Heart left ventricle (tissue), 16 donors: ENCODE results near the gene F8. TPM values are rescaled to one million over a fixed set of nuclear protein-coding genes. Genes with fewer than 3 reads are reported as not detected.

Experiments used
- ATAC-seq, 4 donors: fragments of 200-7000 bp; cut with Tn5 transposase; one replicate each; pipeline ENCODE4 v1.9.1; 2020 to 2022; ENCODE audit warnings: moderate library complexity in 4 of 4, mild to moderate bottlenecking in 3 of 4, moderate number of reproducible peaks in 1 of 4
- DNase-seq, 5 donors: peaks; one replicate each; pipeline ENCODE4 v3.0.0-alpha.2; 2020
- H3K27ac ChIP-seq, 12 donors: fragments of 200-600 bp; sonication (generic) in 4 of 12; one replicate each; pipeline versions ENCODE4 v1.5.0 to v1.8.0; 2016 to 2022; ENCODE audit warnings: mild to moderate bottlenecking in 2 of 12
- H3K27me3 ChIP-seq, 9 donors: fragments of 200-600 bp; sonication (generic) in 2 of 9; one replicate each; pipeline versions ENCODE4 v1.5.1 to v1.8.0; 2016 to 2022; ENCODE audit warnings: mild to moderate bottlenecking in 3 of 9
- H3K36me3 ChIP-seq, 9 donors: fragments of 200-600 bp; sonication (generic) in 2 of 9; one replicate each; pipeline versions ENCODE4 v1.5.0 to v1.8.0; 2018 to 2022; ENCODE audit warnings: mild to moderate bottlenecking in 2 of 9
- H3K4me1 ChIP-seq, 12 donors: fragments of 200-600 bp; sonication (generic) in 4 of 12; one replicate each; pipeline versions ENCODE4 v1.5.0 to v1.8.0; 2016 to 2022; ENCODE audit warnings: mild to moderate bottlenecking in 3 of 12
- H3K4me3 ChIP-seq, 12 donors: fragments of 200-600 bp; sonication (generic) in 4 of 12; one replicate each; pipeline versions ENCODE4 v1.5.0 to v1.8.0; 2017 to 2022; ENCODE audit warnings: mild to moderate bottlenecking in 9 of 12, moderate library complexity in 4 of 12
- H3K9me3 ChIP-seq, 12 donors: fragments of 200-600 bp; sonication (generic) in 4 of 12; one replicate each; pipeline versions ENCODE4 v1.5.0 to v1.8.0; 2016 to 2022; ENCODE audit warnings: mild to moderate bottlenecking in 1 of 12
- CTCF ChIP-seq, 12 donors: fragments of 200-600 bp; sonication (generic) in 4 of 12; IDR thresholded peaks; one replicate each; pipeline versions ENCODE4 v1.5.0 to v1.8.0; 2018 to 2022; ENCODE audit warnings: antibody characterized with exemption in 12 of 12, mild to moderate bottlenecking in 5 of 12
- POLR2A ChIP-seq, 2 donors: fragments of 450-650 bp; IDR thresholded peaks; one replicate each; pipeline ENCODE4 v1.6.1; 2017; ENCODE audit warnings: antibody characterized with exemption in 2 of 2, mild to moderate bottlenecking in 2 of 2, moderate library complexity in 2 of 2
- WGBS, 4 donors: extraction: QIAGEN DNeasy Blood & Tissue Kit in 2 of 4; methylation state at CpG; one replicate each; pipeline versions ENCODE4 v1.1.5 to v1.1.7; 2013 to 2018; 5-methylcytosine and 5-hydroxymethylcytosine counted together
- intact Hi-C, 10 donors: fragments of 100-400 bp; cut with DNase I; formaldehyde crosslinking; loops; one replicate each; pipeline versions ENCODE4 v1.11.1 to v1.14.2; 2022
- polyA plus RNA-seq, 2 donors: library from polyadenylated mRNA; stranded (reverse); fragments of 200-250 nt; gene quantifications; one replicate each; pipeline ENCODE4 v1.2.3, GENCODE V29; 2013
- total RNA-seq, 9 donors: library from RNA; depleted of rRNA in 2 of 9; stranded (reverse); fragments of >200 nt in 2 of 9; fragmentation: NEBNext Ultra II Directional in 3 of 9; extraction: Animal tissue kit (Norgen Biotek cat#: 25700) in 3 of 9; gene quantifications; one replicate each; pipeline versions ENCODE4 v1.1.0 to v1.2.4, GENCODE V29; 2016 to 2023
- donor health status: ischemic (EF 13 %, LVEDD 7.1; RV severe dilation, severe dysfunction).
- donor health status: healthy with polysubstance abuse.
- donor health status: DM: no; HTN: yes; CAD: no.
- donor health status: DM: no; HTN: no; CAD: no.
- donor health status: ischemic (EF 25% LVEDD 6.9; RV normal size, moderate dysfunction).
- donor health status: ischemic (EF 25% LVEDD 5.7; RV mildly dilated, moderate dysfunction).
- donor health status: healthy.
- donor health status: DM: yes; HTN: yes; CAD: no.
- donor health status: ischemic (EF 35%, LVEDD 5.7; RV mildly dilated, moderate dysfunction).
- donor health status: nonischemic (EF 11% LVEDD 7.7; RV severe dilation, severe dysfunction).
- donor health status: DM: yes; HTN: yes; CAD: no.
- donor health status: PGD.
- donor health status: ischemic (EF 29% LVEDD 5.4; RV normal size, mild dysfunction).
- donor health status: nonischemic (EF 23%, LVEDD 6.1; RV moderate dilation, normal function).

F8 gene
- total and polyA plus RNA-seq, 11 donors = 26.9 to 75.1 (median 44.3) TPM

GRCh38 chrX:155070663-155070974 lies 48.1 kb upstream of the F8 start:
- peak in 3 of 4 donors; percentile 15 to 23 (median 21) for ATAC-seq
- intact Hi-C loops = no loop called here
- Histone ChIP-seq H3K9me3 (no peaks in the 10 kb centered on the region), H3K4me1 (peaks cover 0 to 28% (median 9%) of the 10 kb centered on the region in 12 donors), H3K36me3 (peaks cover 0 to 22% (median 5%) of the 10 kb centered on the region in 9 donors), H3K4me3 (peak overlapping the region; percentile 38 to 94 (median 71)), H3K27me3 (no peaks in the 10 kb centered on the region), H3K27ac (peak overlapping the region; percentile 57 to 94 (median 87))
- DNase-seq = peak in 3 of 5 donors; percentile 14 to 40 (median 19)
- TF ChIP-seq CTCF (IDR thresholded peaks at IDR 0.05) (no peak), POLR2A (IDR thresholded peaks at IDR 0.05) (no peak)
- 0 to 50% (median 15%) methylated on average over 16 of the region's 16 CpGs for WGBS, 4 donors

GRCh38 chrX:155070038-155070437 lies 47.5 kb upstream of the F8 start:
- ATAC-seq = no peak
- Histone ChIP-seq H3K27ac (peak overlapping the region in 10 of 12 donors; percentile 80 to 94 (median 87)), H3K9me3 (no peaks in the 10 kb centered on the region), H3K4me3 (peak overlapping the region in 11 of 12 donors; percentile 38 to 94 (median 71)), H3K27me3 (no peaks in the 10 kb centered on the region), H3K36me3 (peaks cover 0 to 16% (median 0%) of the 10 kb centered on the region in 9 donors), H3K4me1 (peaks cover 0 to 28% (median 9%) of the 10 kb centered on the region in 12 donors)
- DNase-seq = no peak
- intact Hi-C loops = no loop called here
- 4 to 53% (median 22%) methylated on average over 12 of the region's 12 CpGs for WGBS, 4 donors
- TF ChIP-seq CTCF (IDR thresholded peaks at IDR 0.05) = no peak
- no peak for TF ChIP-seq POLR2A (IDR thresholded peaks at IDR 0.05)

- Histone ChIP-seq H3K9me3 (no peaks in the 10 kb centered on the region), H3K36me3 (peaks cover 0 to 11% (median 0%) of the 10 kb centered on the region in 9 donors), H3K27ac (peak overlapping the region in 2 of 12 donors; percentile 24 to 93), H3K4me1 (peaks cover 0 to 28% (median 9%) of the 10 kb centered on the region in 12 donors), H3K27me3 (no peaks in the 10 kb centered on the region), H3K4me3 (peak overlapping the region in 10 of 12 donors; percentile 38 to 94 (median 71))
- DNase-seq (no peak), ATAC-seq (no peak)
- TF ChIP-seq POLR2A (IDR thresholded peaks at IDR 0.05) = no peak
- no peak for TF ChIP-seq CTCF (IDR thresholded peaks at IDR 0.05)
- 59 to 100% (median 82%) methylated on average over 1 of the region's 1 CpG for WGBS, 4 donors
- intact Hi-C loops = no loop called here
Observed at GRCh38 chrX:155069414-155069813, 46.9 kb upstream of the F8 start.

- WGBS, 4 donors = 52 to 69% (median 63%) methylated on average over 1 of the region's 1 CpG
- Histone ChIP-seq H3K4me3 (no peak overlapping the region), H3K36me3 (peaks cover 0 to 14% (median 0%) of the 10 kb centered on the region in 9 donors), H3K27ac (no peak overlapping the region), H3K9me3 (no peaks in the 10 kb centered on the region), H3K27me3 (no peaks in the 10 kb centered on the region), H3K4me1 (peaks cover 0 to 28% (median 9%) of the 10 kb centered on the region in 12 donors)
- TF ChIP-seq POLR2A (IDR thresholded peaks at IDR 0.05) (no peak), CTCF (IDR thresholded peaks at IDR 0.05) (no peak)
- intact Hi-C loops = no loop called here
- DNase-seq (no peak), ATAC-seq (no peak)
Observed at GRCh38 chrX:155068165-155068564, 45.6 kb upstream of the F8 start.
